ENCODE measurements around the gene PLEKHH3.

The PLEKHH3 gene

GRCh38 chr17:42676424-42677011, at the start of gene PLEKHH3:
TSS of gene PLEKHH3 (minus strand) at chr17:42676994. CDS start at chr17:42676563, 431 bp downstream.
- DNase-seq (ENCODE audit: low read depth in 2 of 2), result no peak

GRCh38 chr17:42725143-42725542, 48.3 kb upstream of the PLEKHH3 start:
- DNase-seq (ENCODE audit: low read depth in 2 of 2), result no peak

- no peak for DNase-seq (ENCODE audit: low read depth in 2 of 2)
Measured at GRCh38 chr17:42723636-42724035, 46.8 kb upstream of the PLEKHH3 start.

GRCh38 chr17:42720996-42721583, 44.3 kb upstream of the PLEKHH3 start:
- peak in 1 of 2 donors; percentile 28 for DNase-seq (ENCODE audit: low read depth in 2 of 2)

- no peak for DNase-seq (ENCODE audit: low read depth in 2 of 2)
Measured at GRCh38 chr17:42709561-42709960, 32.8 kb upstream of the PLEKHH3 start.

GRCh38 chr17:42708588-42708987, 31.8 kb upstream of the PLEKHH3 start:
- no peak for DNase-seq (ENCODE audit: low read depth in 2 of 2)

- DNase-seq (ENCODE audit: low read depth in 2 of 2), result peak in 1 of 2 donors; percentile 25
Measured at GRCh38 chr17:42706732-42707131, 29.9 kb upstream of the PLEKHH3 start.

- no peak for DNase-seq (ENCODE audit: low read depth in 2 of 2)
Measured at GRCh38 chr17:42704837-42705494, 28.2 kb upstream of the PLEKHH3 start.

GRCh38 chr17:42704490-42704836, 27.7 kb upstream of the PLEKHH3 start:
- no peak for DNase-seq (ENCODE audit: low read depth in 2 of 2)

GRCh38 chr17:42702446-42702845, 25.7 kb upstream of the PLEKHH3 start:
- no peak for DNase-seq (ENCODE audit: low read depth in 2 of 2)

- no peak for DNase-seq (ENCODE audit: low read depth in 2 of 2)
Measured at GRCh38 chr17:42700586-42701289, 23.9 kb upstream of the PLEKHH3 start.

GRCh38 chr17:42699415-42699740, 22.6 kb upstream of the PLEKHH3 start:
- DNase-seq (ENCODE audit: low read depth in 2 of 2), result no peak

GRCh38 chr17:42698736-42699414, 22.1 kb upstream of the PLEKHH3 start:
- DNase-seq (ENCODE audit: low read depth in 2 of 2), result no peak

- no peak for DNase-seq (ENCODE audit: low read depth in 2 of 2)
Measured at GRCh38 chr17:42697108-42697811, 20.5 kb upstream of the PLEKHH3 start.

GRCh38 chr17:42695500-42695899, 18.7 kb upstream of the PLEKHH3 start:
- no peak for DNase-seq (ENCODE audit: low read depth in 2 of 2)

GRCh38 chr17:42694524-42694923, 17.7 kb upstream of the PLEKHH3 start:
- DNase-seq (ENCODE audit: low read depth in 2 of 2), result no peak

- no peak for DNase-seq (ENCODE audit: low read depth in 2 of 2)
Measured at GRCh38 chr17:42692489-42692888, 15.7 kb upstream of the PLEKHH3 start.

- no peak for DNase-seq (ENCODE audit: low read depth in 2 of 2)
Measured at GRCh38 chr17:42691021-42691545, 14.3 kb upstream of the PLEKHH3 start.

- DNase-seq (ENCODE audit: low read depth in 2 of 2), result no peak
Measured at GRCh38 chr17:42690596-42690995, 13.8 kb upstream of the PLEKHH3 start.

GRCh38 chr17:42687707-42688320, 11.0 kb upstream of the PLEKHH3 start:
- no peak for DNase-seq (ENCODE audit: low read depth in 2 of 2)

- no peak for DNase-seq (ENCODE audit: low read depth in 2 of 2)
Measured at GRCh38 chr17:42686520-42687128, 9.8 kb upstream of the PLEKHH3 start.

Measured in stimulated activated CD4-positive, alpha-beta T cell treated with anti-CD3 and anti-CD28 coated beads, Interleukin-1b, Interleukin-23, amount 100 ng/mL, for 4 hours (primary cell).